Right renal cortex interstitium (tissue), 3 donors: ENCODE data around the gene CEMIP. TPM values are rescaled to one million over a fixed set of nuclear protein-coding genes. Genes with fewer than 3 reads are reported as not detected.

Source experiments
- DNase-seq, 3 donors: peaks; one replicate each; pipeline ENCODE4 v3.0.0-alpha.2; 2013; ENCODE audit warnings: low read depth in 3 of 3, low spot score in 2 of 3
- polyA plus RNA-seq, 3 donors: library from polyadenylated mRNA; unstranded; fragments of 120-200 nt; gene quantifications; one replicate each; pipeline ENCODE4 v1.2.1, GENCODE V29; 2013; ENCODE audit not compliant: insufficient read length in 3 of 3

Gene CEMIP
- polyA plus RNA-seq, 3 donors, result 1.9 to 2.6 (median 2.5) TPM

DNA sequence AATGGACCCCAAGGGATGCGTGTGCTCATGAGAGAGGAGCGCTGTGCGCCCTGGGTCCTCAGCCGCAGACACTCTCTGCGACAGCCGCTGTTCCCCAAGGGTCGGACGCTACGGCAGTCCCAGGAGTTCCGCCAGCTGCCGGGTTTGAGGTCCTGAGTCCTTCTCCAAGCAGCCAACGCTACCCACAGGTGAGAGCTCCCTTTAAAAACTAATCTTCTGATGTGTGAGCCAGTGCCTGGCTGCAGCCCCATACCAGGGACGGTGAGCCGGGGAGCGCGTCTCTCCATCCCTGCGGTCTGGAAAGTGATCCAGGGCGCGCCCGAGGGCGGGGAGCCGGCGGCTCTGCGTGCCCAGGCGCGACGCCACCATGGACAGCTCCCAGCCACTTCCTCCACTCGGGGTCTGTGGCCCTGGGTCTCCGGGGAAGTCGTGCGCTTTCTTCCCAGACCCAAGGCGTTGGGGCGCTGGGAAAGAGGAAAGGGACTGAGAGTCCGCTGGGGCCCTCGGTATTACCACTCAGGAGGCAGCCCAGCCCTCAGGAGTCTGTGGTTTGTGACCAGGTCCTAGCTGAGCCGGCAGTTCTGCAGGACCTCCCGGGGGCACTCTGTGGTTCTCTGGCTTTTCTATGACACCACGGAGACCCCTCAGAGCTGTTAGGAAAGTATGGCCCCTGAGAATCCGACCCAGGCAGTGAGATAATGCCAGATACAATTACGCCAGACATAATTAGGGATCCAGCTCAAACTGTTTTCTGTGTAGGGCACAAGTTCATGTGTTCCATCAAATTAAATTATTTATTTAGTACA lies 1.4 kb downstream of the CEMIP start:
- DNase-seq, result peak; percentile 45 to 68 (median 54)

- no peak for DNase-seq
Observed at GRCh38 chr15:80783260-80783659, 4.1 kb downstream of the CEMIP start.

DNA sequence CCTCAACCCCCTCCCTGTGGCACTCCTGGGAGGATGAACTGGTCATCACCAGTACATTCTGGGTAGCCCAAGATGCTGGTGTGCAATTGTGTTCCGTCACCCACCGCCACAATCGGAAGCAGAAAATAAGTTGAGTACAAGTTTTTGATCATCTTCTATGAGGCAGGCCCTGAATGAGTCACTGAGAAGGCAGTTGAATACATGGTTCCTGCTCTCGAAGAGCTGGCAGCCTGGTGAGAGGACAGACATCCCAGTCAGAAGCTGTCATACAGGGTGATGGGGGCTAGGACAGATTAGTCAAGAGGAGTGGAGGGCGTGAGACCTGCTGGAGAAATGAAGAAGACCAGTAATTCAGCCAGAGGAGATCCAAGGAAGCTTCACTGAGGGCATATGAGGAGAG lies 6.2 kb downstream of the CEMIP start:
- no peak for DNase-seq

GRCh38 chr15:80785811-80786354 lies 6.7 kb downstream of the CEMIP start:
- no peak for DNase-seq

GRCh38 chr15:80787316-80787715 lies 8.1 kb downstream of the CEMIP start:
- DNase-seq, result no peak

- no peak for DNase-seq
Observed at GRCh38 chr15:80788536-80788935, 9.4 kb downstream of the CEMIP start.

GRCh38 chr15:80789296-80789695 lies 10.1 kb downstream of the CEMIP start:
- DNase-seq, result no peak

DNA sequence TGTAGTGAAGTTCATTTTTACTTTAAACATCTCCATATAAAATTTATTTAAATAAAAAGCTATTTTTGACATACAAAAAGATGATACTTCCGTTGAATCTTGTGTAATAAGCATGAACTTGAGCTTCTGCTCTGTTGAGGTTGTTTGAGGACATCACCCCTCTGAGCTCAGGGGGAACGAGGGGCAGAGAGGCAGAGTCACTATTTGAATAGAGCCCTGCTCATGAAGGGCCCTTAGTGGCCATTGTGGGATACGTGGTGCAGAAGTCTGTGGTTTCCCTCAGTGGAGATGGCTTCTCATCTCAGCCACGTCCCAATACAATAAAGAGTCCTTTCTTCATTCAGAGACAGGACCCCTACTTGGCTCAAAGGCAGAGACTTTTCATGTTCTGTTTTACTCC lies 10.6 kb downstream of the CEMIP start:
- DNase-seq, result no peak

DNA sequence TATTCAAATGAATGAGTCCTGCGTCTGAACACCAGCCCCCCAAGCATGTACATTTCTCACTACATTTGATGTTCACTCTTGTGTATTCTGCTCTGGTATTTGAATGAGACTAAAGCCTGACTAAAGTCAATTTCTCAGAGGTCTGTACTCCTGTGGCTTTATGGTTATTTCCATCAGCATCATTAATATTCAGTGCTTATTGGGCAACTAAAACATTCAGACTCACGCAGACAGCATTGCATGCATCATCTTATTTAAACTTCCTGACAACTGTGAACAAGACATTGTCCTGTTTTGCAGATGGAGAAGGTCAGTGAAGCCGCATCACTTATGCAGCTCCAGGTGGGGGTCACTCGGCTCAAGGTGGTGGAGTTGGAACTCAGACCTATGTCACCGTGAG lies 11.1 kb downstream of the CEMIP start:
- no peak for DNase-seq

- no peak for DNase-seq
Observed at GRCh38 chr15:80791004-80791403, 11.8 kb downstream of the CEMIP start.

DNA sequence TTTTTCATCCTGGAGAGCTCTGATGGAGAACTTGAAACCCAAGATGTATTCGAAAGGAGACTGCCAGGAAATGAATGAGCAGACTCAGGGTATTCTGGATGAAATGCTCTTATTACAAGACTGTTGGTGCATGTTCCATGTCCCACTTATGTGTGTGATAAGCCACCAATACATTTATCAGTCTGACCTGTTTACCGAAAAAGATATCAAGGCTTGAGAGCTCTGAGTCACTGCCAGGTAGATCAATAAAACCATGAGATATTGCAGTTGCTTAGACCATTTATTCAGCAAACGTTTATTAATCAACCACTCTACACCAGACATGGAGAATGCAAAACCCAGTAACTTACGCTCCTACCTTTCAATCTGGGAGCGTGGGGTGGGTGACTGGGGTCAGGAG lies 17.2 kb downstream of the CEMIP start:
- no peak for DNase-seq

- no peak for DNase-seq
Observed at GRCh38 chr15:80798911-80799310, 19.7 kb downstream of the CEMIP start.

DNA sequence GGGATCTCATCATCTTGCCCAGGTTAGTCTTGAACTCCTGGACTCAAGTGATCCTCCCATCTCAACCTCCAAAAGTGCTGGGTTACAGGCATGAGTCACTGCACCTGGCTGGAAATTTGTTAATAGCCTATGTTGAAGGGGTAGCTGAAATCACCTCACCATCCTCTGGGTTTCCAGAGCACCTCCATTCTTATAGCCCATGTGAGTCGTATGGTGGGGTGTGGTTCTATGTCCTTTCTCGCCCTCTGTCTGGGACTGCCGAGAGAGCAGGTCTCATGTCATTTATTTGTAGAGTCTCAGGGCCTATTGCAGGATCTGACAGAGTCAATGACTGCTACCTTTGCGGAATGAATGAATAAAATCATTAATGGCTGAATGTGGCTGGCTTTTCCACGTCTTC lies 20.9 kb downstream of the CEMIP start:
- no peak for DNase-seq

GRCh38 chr15:80801891-80802680 lies 22.9 kb downstream of the CEMIP start:
- no peak for DNase-seq

- no peak for DNase-seq
Observed at GRCh38 chr15:80803580-80804525, 24.7 kb downstream of the CEMIP start.

GRCh38 chr15:80804970-80805495 lies 25.9 kb downstream of the CEMIP start:
- DNase-seq, result no peak

DNA sequence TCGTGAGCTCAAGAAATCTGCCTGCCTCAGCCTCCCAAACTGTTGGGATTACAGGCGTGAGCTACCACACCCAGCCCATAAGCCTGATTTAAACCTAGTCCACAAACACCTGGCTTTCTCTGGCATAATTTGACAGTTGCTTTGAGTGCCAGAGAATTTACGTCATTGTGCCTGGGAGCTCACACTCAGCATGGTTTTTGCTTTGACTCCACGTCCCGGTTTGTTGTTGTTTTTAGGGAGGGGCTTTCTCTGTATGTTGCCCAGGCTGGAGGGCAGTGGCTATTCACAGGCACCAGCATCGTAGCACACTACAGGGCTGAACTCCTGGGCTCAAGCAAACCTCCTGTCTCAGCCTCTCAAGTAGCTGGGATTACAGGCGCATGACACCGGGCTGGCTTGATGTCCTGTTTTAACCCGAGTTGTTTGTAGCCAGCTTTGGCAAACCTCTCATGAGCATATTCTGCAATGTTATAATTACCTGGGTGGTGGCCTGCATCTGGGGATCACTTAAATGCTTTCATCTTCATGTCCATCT lies 32.7 kb downstream of the CEMIP start:
- no peak for DNase-seq

DNA sequence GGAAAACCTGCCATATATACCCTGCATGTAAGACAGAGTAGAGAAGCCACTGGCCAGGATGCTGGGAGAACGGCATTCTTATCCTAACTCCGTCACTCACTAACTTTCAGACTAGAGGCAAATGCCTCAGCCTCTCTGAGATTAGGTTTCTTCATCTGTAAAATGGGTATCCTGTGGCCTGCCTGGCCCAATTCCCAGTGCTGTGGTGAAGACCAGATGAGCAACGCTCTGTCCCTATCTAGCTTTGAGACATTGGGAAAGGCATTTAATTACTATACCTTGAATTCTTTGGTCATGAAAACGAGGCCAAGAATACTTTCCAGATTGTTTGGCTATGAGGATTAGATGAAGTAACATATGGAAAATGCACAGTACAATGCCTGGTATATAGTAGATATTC lies 35.9 kb downstream of the CEMIP start:
- no peak for DNase-seq

GRCh38 chr15:80816049-80816653 lies 37.0 kb downstream of the CEMIP start:
- no peak for DNase-seq

DNA sequence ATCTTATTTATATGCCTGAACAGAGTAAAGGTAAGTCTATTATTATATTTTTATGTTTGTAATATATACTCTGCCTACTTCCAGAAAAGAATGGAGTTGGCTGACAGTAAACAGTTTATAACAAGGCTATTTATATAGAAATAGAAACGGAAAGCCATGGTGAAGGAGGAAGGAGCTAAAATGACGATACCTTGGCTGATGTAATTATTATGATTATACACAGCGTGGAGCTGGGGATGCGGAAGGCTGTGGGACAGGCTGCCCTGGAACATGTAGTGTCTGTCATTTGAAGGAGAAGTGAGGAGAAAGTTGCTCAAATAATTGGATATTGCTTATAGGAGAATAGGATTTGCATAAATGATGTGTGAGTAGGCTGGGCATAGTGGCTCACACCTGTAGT lies 37.8 kb downstream of the CEMIP start:
- no peak for DNase-seq
